Ectodermal cell (in vitro differentiated cells): ENCODE measurements around the gene ABHD3.
"Not testable (repeated sequence)": the region's sequence is repeated elsewhere in the genome, so short reads cannot be mapped to it uniquely, and the experiment has no call there.

Source experiments
- H3K27ac ChIP-seq: 2 replicates; pipeline ENCODE4 v1.7.0; 2013; ENCODE audit warnings: mild to moderate bottlenecking, low read depth, low read length; ENCODE audit not compliant: insufficient read depth, poor library complexity, severe bottlenecking
- H3K27me3 ChIP-seq: 2 replicates; pipeline ENCODE4 v1.7.0; 2013; ENCODE audit warnings: mild to moderate bottlenecking, low read length; ENCODE audit not compliant: insufficient read depth, control insufficient read depth, poor library complexity, severe bottlenecking
- H3K36me3 ChIP-seq: one replicate; pipeline ENCODE4 v1.7.0; 2013; ENCODE audit warnings: low read length; ENCODE audit not compliant: control insufficient read depth, insufficient read depth
- H3K4me1 ChIP-seq: one replicate; pipeline ENCODE4 v1.7.0; 2013; ENCODE audit warnings: low read length; ENCODE audit not compliant: control insufficient read depth, insufficient read depth
- H3K4me3 ChIP-seq: 2 replicates; pipeline ENCODE4 v1.7.0; 2013; ENCODE audit warnings: low read depth, low read length, control low read depth; ENCODE audit not compliant: insufficient read depth
- H3K9me3 ChIP-seq: 2 replicates; pipeline ENCODE4 v1.7.0; 2013; ENCODE audit warnings: mild to moderate bottlenecking, low read length, moderate library complexity; ENCODE audit not compliant: control insufficient read depth
- WGBS, 2 experiments: methylation state at CpG; one replicate each; pipeline ENCODE4 v1.1.7; 2013; ENCODE audit warnings: missing lambda C conversion rate in 2 of 2; 5-methylcytosine and 5-hydroxymethylcytosine counted together

ABHD3 gene

DNA sequence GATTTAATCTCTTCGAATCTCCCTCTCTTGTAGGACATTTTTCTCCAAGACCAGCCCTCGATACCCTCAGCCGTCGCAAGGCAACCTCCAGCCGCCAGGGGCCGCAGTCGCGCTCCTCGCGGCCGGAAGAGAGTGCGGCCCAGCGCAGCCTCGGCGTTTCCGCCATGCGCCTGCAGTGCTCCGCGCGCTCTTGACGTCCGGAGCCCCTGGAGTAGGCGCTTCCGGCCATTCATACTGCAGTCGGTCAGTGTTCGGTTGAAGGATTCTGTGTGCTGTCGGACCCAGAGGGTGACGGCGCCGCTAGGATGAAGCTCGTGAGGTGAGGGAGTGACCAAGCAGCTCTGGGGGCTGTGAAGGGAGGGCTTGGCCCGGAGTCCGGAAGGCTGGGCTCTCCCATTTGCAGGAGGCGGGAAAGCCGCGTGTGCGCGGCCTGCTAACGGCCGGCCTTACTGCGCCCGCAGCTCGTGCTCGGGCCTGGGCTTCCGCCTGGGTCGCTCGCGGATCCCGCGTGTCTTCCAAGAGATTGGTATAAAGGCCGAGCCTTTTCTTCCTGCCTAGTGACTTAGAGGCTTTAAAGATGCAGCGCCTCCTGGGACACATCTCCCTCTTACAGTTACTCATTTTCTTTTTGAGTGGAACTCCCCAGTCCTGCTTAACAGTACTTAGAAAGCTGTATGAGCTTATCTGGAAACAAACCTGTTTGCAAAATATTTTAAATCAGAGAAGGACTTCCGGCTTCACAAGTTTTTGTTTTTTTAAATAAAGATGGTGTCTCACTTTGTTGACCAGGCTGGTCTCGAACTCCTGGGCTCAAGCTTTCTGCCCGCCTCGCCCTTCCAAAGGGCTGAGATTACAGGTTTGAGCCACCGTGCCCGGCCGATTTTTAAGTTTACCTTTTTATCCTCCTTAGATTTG, 92.2 kb downstream of the ABHD3 start, which contains the start of gene SNRPD1:
SNRPD1 (plus strand) TSS at position 190 of the 915 bp plus-strand sequence; CDS start at position 306, 116 bp downstream.
- H3K36me3 ChIP-seq, result peaks cover 6% of the 10 kb centered on the region
- peak within 1 kb of the TSS; percentile 69 for H3K4me3 ChIP-seq
- WGBS, 2 experiments, result 2% methylated on average over 59 of the region's 59 CpGs
- peak within 1 kb of the TSS; percentile 84 for H3K27ac ChIP-seq
- H3K9me3 ChIP-seq, result no peaks in the 10 kb centered on the region
- no peaks in the 10 kb centered on the region for H3K27me3 ChIP-seq
- H3K4me1 ChIP-seq, result no peaks in the 10 kb centered on the region

DNA sequence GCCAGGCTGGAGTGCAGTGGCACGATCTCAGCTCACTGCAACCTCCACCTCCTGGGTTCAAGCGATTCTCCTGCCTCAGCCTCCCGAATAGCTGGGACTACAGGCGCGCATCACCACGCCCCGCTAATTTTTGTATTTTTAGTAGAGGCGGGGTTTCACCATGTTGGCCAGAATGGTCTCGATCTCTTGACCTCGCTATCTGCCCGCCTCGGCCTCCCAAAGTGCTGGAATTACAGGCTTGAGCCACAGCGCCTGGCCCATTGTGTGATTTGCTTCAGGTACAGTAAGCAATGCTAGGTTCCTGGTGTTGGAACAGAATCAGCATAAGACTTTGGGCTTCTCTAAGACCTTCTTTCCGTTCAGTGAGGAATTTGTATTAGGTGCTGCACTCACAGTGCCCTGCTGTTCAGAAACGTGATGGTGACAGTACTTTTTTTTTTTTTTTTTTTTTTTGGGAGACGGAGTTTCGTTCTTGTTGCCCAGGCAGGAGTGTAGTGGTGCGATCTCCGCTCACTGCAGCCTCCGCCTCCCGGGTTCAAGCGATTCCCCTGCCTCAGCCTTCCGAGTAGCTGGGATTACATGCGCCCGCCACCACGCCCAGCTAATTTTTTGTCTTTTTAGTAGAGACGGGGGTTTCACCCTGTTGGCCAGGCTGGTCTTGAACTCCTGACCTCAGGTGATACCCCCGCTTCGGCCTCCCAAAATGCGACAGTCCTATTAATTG, 93.0 kb downstream of the ABHD3 start:
- not testable (repeated sequence) for H3K9me3 ChIP-seq, H3K4me1 ChIP-seq, H3K27ac ChIP-seq, H3K36me3 ChIP-seq, H3K27me3 ChIP-seq
- 79 to 80% methylated on average over 30 of the region's 30 CpGs for WGBS, 2 experiments
- H3K4me3 ChIP-seq, result peak overlapping the region; percentile 69

DNA sequence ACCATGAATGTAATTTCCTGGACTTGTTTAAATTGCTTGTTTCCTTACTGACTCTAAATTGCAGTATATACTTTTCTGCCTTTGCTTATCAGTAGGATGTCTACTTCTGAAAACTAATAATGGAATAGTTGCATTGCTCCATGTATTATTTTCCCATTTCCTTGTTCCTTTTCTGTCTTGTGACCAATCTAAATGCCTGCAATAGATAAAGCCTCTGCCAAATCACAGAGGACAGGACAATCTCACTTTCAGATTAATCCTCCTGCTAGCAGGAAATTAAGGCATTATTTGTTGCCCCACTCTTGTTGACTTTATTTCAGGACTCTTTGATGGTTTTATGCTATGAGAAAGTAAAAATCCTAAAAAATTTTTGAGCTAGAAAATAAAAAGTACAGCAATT, 99.4 kb downstream of the ABHD3 start:
- Histone ChIP-seq H3K36me3 (no peaks in the 10 kb centered on the region), H3K9me3 (no peaks in the 10 kb centered on the region), H3K4me3 (no peak overlapping the region), H3K4me1 (no peaks in the 10 kb centered on the region), H3K27me3 (no peaks in the 10 kb centered on the region), H3K27ac (no peak overlapping the region)

DNA sequence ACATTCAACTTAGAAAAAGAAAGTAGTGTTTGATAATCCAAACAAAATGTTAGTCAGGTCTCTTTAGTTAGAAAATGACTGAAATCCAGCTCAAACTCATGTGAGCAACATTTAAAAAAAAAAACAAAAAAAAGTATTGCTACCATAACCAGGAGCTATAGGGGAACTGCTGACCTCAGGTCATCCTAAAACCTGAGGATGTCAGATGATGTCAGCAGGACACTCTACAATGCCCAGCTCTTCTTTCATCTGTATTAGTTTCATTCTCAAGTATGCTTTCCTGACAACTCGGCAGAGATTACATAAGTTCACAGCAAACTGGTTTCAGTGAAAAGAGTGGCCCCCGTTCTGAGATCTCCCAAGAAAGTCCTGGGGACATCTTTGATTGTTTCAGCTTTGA, 99.9 kb downstream of the ABHD3 start:
- Histone ChIP-seq H3K4me1 (no peaks in the 10 kb centered on the region), H3K27me3 (no peaks in the 10 kb centered on the region), H3K27ac (no peak overlapping the region), H3K36me3 (no peaks in the 10 kb centered on the region), H3K4me3 (no peak overlapping the region), H3K9me3 (no peaks in the 10 kb centered on the region)
- WGBS, 2 experiments, result 84 to 93% methylated on average over 2 of the region's 2 CpGs

DNA sequence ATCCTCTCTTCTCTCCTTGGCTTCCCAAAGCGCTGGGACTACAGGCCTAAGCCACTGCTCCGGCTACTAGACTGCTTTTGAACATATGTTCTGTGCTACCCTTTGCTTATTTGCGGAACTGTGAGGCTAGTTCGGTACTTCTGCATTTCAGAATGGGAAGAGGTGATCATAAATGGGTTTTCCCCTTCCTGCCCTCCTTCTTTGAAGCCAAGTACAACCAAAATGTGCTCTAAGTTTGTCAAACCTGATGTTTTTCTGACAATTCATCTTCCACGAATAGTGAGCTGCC, 102.3 kb downstream of the ABHD3 start:
- H3K27ac ChIP-seq, result no peak overlapping the region
- WGBS, 2 experiments, result 94 to 96% methylated on average over 5 of the region's 5 CpGs
- no peak overlapping the region for H3K4me3 ChIP-seq
- H3K4me1 ChIP-seq, result peaks cover 6% of the 10 kb centered on the region
- no peaks in the 10 kb centered on the region for H3K27me3 ChIP-seq
- H3K9me3 ChIP-seq, result no peaks in the 10 kb centered on the region
- no peaks in the 10 kb centered on the region for H3K36me3 ChIP-seq
